Mesothelial cell of epicardium (in vitro differentiated cells): ENCODE measurements around the gene RETN. TPM values are rescaled to one million over a fixed set of nuclear protein-coding genes. Genes with fewer than 3 reads are reported as not detected.

Source experiments
- DNase-seq, 2 experiments: peaks; one replicate each; pipeline ENCODE4 v3.0.0; 2021; ENCODE audit warnings: low spot score in 2 of 2; ENCODE audit not compliant: unreplicated experiment in 2 of 2
- H3K27ac Mint-ChIP-seq: 2 replicates; pipeline ENCODE4 v1.8.0; 2021; ENCODE audit warnings: mixed read lengths
- H3K27me3 Mint-ChIP-seq: 2 replicates; pipeline ENCODE4 v1.8.0; 2021; ENCODE audit warnings: low read depth, mixed read lengths
- H3K36me3 Mint-ChIP-seq: 2 replicates; pipeline ENCODE4 v1.8.0; 2021; ENCODE audit warnings: mixed read lengths
- H3K4me1 Mint-ChIP-seq: 2 replicates; pipeline ENCODE4 v1.8.0; 2021; ENCODE audit warnings: mixed read lengths
- H3K4me3 Mint-ChIP-seq: 2 replicates; pipeline ENCODE4 v1.8.0; 2021; ENCODE audit warnings: mild to moderate bottlenecking, moderate library complexity, mixed read lengths
- H3K9me3 Mint-ChIP-seq: 2 replicates; pipeline ENCODE4 v1.8.0; 2021; ENCODE audit warnings: mixed read lengths
- total RNA-seq: library from RNA; stranded (reverse); gene quantifications from 3 replicates; pipeline ENCODE4 v1.2.1, GENCODE V29; 2021
- TF ChIP-seq, protein P1 (sequence below): fragments of 200-600 bp; sonication (generic); IDR thresholded peaks from one replicate; pipeline ENCODE4 v1.5.0; 2021; ENCODE audit warnings: antibody characterized with exemption; ENCODE audit not compliant: unreplicated experiment

Gene RETN
- total RNA-seq, 1 donor from 2014 or later = not detected

DNA sequence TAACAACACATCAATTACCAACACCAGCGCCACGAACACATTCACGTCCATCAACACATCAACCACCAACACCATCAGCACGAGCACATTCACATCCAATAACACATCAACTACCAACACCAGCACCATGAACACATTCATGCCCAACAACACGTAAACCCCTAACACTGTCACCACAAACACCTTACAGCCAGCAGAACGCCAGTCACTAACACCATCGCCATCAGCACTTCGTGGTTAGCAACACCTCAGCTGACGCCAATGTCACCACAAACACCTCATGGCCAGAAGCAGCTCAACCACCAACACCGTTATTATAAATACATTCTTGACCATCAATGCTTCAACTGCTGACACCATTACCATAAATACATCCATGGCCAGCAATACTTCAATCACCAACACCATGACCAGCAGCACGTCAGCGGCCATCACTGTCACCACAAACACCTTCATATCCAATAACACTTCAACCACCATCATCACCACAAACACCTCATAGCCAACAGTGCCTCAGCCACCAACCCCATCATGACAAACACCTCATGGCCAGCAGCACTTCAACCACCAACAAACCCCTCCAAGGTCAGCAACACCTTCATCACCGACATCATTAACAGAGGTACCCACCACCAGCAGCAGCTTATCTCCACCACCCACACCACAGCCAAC lies 23.7 kb downstream of the RETN start:
- Mint-ChIP-seq H3K4me3 (no peak overlapping the region), H3K4me1 (no peaks in the 10 kb centered on the region), H3K36me3 (no peaks in the 10 kb centered on the region), H3K9me3 (no peaks in the 10 kb centered on the region), H3K27me3 (peaks cover 13% of the 10 kb centered on the region), H3K27ac (no peak overlapping the region)
- DNase-seq = no peak
- TF ChIP-seq, protein P1, sequence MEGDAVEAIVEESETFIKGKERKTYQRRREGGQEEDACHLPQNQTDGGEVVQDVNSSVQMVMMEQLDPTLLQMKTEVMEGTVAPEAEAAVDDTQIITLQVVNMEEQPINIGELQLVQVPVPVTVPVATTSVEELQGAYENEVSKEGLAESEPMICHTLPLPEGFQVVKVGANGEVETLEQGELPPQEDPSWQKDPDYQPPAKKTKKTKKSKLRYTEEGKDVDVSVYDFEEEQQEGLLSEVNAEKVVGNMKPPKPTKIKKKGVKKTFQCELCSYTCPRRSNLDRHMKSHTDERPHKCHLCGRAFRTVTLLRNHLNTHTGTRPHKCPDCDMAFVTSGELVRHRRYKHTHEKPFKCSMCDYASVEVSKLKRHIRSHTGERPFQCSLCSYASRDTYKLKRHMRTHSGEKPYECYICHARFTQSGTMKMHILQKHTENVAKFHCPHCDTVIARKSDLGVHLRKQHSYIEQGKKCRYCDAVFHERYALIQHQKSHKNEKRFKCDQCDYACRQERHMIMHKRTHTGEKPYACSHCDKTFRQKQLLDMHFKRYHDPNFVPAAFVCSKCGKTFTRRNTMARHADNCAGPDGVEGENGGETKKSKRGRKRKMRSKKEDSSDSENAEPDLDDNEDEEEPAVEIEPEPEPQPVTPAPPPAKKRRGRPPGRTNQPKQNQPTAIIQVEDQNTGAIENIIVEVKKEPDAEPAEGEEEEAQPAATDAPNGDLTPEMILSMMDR = no peak

DNA sequence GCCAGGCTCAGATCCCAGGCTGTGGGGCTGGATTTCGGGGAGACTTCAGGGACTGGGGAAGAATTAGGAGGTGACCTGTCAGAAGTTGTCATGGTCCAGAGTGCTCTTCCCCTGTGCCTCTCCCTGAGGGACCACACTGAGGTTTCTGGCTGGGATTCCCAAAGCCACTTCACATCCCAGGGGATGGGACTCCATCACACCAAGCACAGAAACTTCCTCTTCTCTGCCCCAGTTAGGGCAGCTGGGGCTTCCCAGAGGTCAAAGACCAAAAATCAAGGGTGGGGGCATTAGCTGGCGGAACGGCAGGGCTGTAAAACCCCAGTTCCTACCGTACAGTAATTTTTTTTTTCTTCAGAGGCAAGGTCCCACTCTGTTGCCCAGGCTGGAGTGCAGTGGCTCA lies 25.6 kb downstream of the RETN start:
- no peak overlapping the region for H3K4me3 Mint-ChIP-seq
- no peak for DNase-seq
- H3K27ac Mint-ChIP-seq = no peak overlapping the region

DNA sequence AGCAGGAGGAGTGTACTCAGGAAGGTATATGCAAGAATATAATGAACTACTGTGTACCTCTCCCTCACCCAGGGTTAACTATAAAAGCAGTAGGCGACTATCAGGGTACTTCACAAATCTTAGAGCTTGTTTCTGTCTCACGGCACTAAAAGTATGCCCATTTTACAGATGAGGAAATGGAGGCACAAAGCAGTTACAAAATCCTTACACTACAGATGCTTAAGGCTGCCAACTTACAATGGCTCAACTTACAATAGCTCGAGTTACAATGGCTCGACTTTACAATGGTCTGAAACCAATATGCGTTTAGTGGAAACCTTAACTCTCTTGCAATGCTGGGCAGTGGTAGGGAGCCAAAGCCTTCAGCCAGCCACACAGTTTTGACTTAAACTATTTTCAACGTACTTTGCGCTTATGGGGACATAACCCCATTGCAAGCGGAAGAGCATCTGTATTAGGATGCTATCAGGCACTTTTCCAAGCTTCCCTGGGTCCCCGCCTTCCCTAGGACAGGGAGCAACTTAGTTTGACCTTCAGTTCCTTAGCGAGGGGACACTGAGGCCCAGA lies 29.0 kb downstream of the RETN start:
- no peak overlapping the region for H3K27ac Mint-ChIP-seq
- no peaks in the 10 kb centered on the region for H3K4me1 Mint-ChIP-seq
- no peak overlapping the region for H3K4me3 Mint-ChIP-seq
- TF ChIP-seq, protein P1 = no peak
- H3K36me3 Mint-ChIP-seq = no peaks in the 10 kb centered on the region
- no peaks in the 10 kb centered on the region for H3K9me3 Mint-ChIP-seq
- peaks cover 46% of the 10 kb centered on the region for H3K27me3 Mint-ChIP-seq
- DNase-seq = no peak

More for the DNA sequence above, 25.6 kb downstream of the RETN start:
- no peaks in the 10 kb centered on the region for H3K9me3 Mint-ChIP-seq
- peaks cover 32% of the 10 kb centered on the region for H3K27me3 Mint-ChIP-seq
- H3K36me3 Mint-ChIP-seq = no peaks in the 10 kb centered on the region
- TF ChIP-seq, protein P1 = no peak
- H3K4me1 Mint-ChIP-seq = no peaks in the 10 kb centered on the region

DNA sequence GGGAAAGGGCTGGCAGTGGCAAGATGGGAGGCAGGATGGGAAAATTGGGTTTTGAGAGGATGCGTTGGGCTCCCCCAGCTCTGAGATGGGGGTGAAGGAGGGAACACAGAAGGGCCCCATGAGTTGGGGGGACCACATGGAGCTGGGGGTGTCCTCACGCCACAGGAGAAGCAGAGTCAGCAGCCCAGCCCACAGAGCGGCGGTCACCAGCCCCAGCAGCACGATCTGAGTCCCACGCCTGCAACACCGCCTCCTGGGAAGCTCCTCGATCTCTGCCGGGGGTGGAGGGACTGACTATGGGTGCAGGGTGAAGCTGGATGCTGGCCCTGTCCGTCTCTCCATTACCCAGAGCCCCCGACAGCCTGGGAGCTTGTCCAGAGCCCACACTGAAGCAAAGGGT lies 29.7 kb downstream of the RETN start:
- Mint-ChIP-seq H3K4me3 (no peak overlapping the region), H3K27ac (no peak overlapping the region), H3K36me3 (no peaks in the 10 kb centered on the region), H3K9me3 (no peaks in the 10 kb centered on the region), H3K27me3 (peaks cover 50% of the 10 kb centered on the region), H3K4me1 (no peaks in the 10 kb centered on the region)
- DNase-seq = no peak
- TF ChIP-seq, protein P1 = no peak

DNA sequence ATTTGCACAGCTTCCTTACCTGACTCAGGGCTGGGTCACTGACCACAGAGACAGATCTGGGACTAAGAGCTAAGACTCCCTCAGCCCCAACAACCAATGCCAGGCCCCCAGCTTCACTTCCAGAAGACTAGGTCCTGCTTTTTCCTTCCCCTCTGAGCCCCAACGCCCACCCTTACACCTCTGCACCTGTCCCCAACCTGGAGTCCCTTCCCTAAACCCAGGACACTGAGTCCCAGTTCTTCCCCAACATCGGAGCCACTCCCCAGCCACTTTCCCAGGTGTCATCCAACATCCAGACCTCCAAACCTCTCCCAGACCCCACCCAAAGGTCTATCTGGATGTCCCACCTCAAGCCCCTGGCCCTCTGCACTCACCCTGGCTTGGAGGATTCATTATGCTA lies 30.2 kb downstream of the RETN start:
- peaks cover 53% of the 10 kb centered on the region for H3K27me3 Mint-ChIP-seq
- TF ChIP-seq, protein P1 = no peak
- H3K4me1 Mint-ChIP-seq = no peaks in the 10 kb centered on the region
- DNase-seq = no peak
- H3K4me3 Mint-ChIP-seq = no peak overlapping the region
- H3K9me3 Mint-ChIP-seq = no peaks in the 10 kb centered on the region
- H3K36me3 Mint-ChIP-seq = no peaks in the 10 kb centered on the region
- H3K27ac Mint-ChIP-seq = no peak overlapping the region
